ENCODE measurements around the gene TUT7. TPM values are rescaled to one million over a fixed set of nuclear protein-coding genes. Genes with fewer than 3 reads are reported as not detected.
"Not testable (repeated sequence)": the region's sequence is repeated elsewhere in the genome, so short reads cannot be mapped to it uniquely, and the experiment has no call there.

The TUT7 gene
- total and polyA plus RNA-seq, 2 of the 4 experiments (the other 2 are of a cell fraction): 13.3 to 33.3 TPM

DNA sequence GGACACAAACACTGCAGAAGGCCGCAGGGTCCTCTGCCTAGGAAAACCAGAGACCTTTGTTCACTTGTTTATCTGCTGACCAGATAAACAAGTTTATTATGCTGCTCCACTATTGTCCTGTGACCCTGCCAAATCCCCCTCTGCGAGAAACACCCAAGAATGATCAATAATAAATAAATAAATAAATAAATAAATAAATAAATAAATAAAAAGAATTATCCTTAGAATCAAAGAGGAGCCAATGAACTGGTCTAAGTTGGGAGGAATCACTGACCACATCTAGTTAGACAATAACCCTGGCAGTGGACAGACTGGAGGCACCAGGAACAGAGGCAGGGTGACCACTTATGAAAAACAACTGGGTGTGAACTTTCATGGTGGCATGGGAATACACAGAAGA lies 41.3 kb downstream of the TUT7 start:
- H3K4me1 ChIP-seq (ENCODE audit: control insufficient read depth, insufficient read depth, low read length); DNase-seq: not testable (repeated sequence)
- no CpG with 5 or more reads among the region's 2 CpGs for WGBS, 2 experiments (ENCODE audit: extremely low coverage in 2 of 2, insufficient read length in 1 of 2)

More for the DNA sequence above, 41.3 kb downstream of the TUT7 start:
- ATAC-seq (ENCODE audit: low read depth); H4K20me1 ChIP-seq (ENCODE audit: insufficient read depth, low read length); H2BK15ac ChIP-seq (ENCODE audit: low read depth, low read length); H3K4ac ChIP-seq (ENCODE audit: low read depth, low read length); H3K18ac ChIP-seq (ENCODE audit: low read depth, low read length); CTCF ChIA-PET; H3K14ac ChIP-seq (replicated peaks; ENCODE audit: low read depth, low read length); H3K4me3 ChIP-seq (ENCODE audit: insufficient read depth, low read depth, low read length); H2BK5ac ChIP-seq (ENCODE audit: low read depth, low read length, poor library complexity, severe bottlenecking); intact Hi-C loops (cut with micrococcal nuclease); dilution Hi-C loops (cut with HindIII; ENCODE audit: low sequenced_read_pairs, unreplicated experiment); H2AK9ac ChIP-seq (replicated peaks; ENCODE audit: low read depth, low read length, poor library complexity); H4K8ac ChIP-seq (ENCODE audit: low read depth in 2 of 2, low read length in 2 of 2); BruUV-seq (replicated peaks); H2AFZ ChIP-seq (replicated peaks; ENCODE audit: low read length, poor library complexity); H3K23ac ChIP-seq (ENCODE audit: low read depth, low read length); H3K27ac ChIP-seq (ENCODE audit: insufficient read depth, low read length); H3K4me2 ChIP-seq (ENCODE audit: low read depth, low read length); H3K56ac ChIP-seq (ENCODE audit: extremely low read depth, insufficient read depth, low read length); H2BK20ac ChIP-seq (ENCODE audit: low read depth, low read length); POLR2A ChIA-PET (ENCODE audit: unreplicated experiment); H3K9me1 ChIP-seq (ENCODE audit: insufficient read depth, low read length); H3K9ac ChIP-seq (ENCODE audit: low read depth, low read length); in situ Hi-C loops (cut with MboI; ENCODE audit: low sequenced_read_pairs); H2BK120ac ChIP-seq (ENCODE audit: low read depth, low read length); H2AK5ac ChIP-seq (ENCODE audit: low read depth, low read length); H3K9me3 ChIP-seq (ENCODE audit: control insufficient read depth, insufficient read depth, low read length); H4K5ac ChIP-seq (ENCODE audit: low read depth, low read length); H4K91ac ChIP-seq (ENCODE audit: insufficient read depth, low read depth, low read length); H3K27me3 ChIP-seq (ENCODE audit: control insufficient read depth, insufficient read depth, low read length): not testable (repeated sequence)
- peaks cover 0 to 11% of the 10 kb centered on the region in 2 experiments; a peak in 1 of 4 replicates for H3K79me1 ChIP-seq (ENCODE audit: low read depth in 1 of 2, low read length in 2 of 2)
- H3K36me3 ChIP-seq (ENCODE audit: control insufficient read depth, insufficient read depth, low read length): peaks cover 35% of the 10 kb centered on the region
